Measurements from ENCODE around the gene TIMP3. TPM values are rescaled to one million over a fixed set of nuclear protein-coding genes. Genes with fewer than 3 reads are reported as not detected.
A peak's percentile ranks its signal among the peaks of the same experiment; 100 is the strongest.
"Not testable (repeated sequence)": the region's sequence is repeated elsewhere in the genome, so short reads cannot be mapped to it uniquely, and the experiment has no call there.

TIMP3 gene
- total and polyA plus RNA-seq, 2 experiments from 2014 or later: 85.9 to 91.3 TPM

DNA sequence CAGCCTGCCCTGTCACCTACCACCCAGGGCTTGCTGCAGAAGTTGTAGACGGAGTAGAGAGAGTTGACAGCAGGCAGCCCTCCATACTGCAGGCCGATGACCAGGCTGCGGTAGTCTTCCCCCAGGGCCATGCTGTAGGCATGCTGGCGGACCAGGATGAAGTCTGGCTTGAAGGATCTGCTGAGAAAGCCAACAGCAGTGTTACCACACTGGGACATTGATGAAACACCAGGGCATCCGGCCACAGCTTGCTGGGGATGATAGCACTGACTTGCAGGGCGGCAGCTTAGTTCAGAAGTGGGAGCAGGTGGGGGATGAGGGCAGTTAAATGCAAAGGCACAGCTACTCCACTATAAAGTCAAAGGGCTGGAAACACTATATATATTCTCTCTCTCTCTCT lies 67.4 kb downstream of the TIMP3 start:
- H3K4me3 ChIP-seq: no peak overlapping the region
- H3K4me1 ChIP-seq (ENCODE audit: low read depth): peaks cover under 1% of the 10 kb centered on the region
- H3K9me3 ChIP-seq (ENCODE audit: low read depth): no peaks in the 10 kb centered on the region
- no peak for DNase-seq (ENCODE audit: low read depth in 1 of 2, low spot score in 1 of 2)
- peak overlapping the region; percentile 0 for H3K27ac ChIP-seq
- no peaks in the 10 kb centered on the region for H3K27me3 ChIP-seq
- no peak for TF ChIP-seq CTCF (IDR thresholded peaks at IDR 0.05; ENCODE audit: low read depth, low read length)
- no peaks in the 10 kb centered on the region for H3K36me3 ChIP-seq

GRCh38 chr22:32870474-32870873 lies 69.0 kb downstream of the TIMP3 start:
- H3K27me3 ChIP-seq: no peaks in the 10 kb centered on the region
- H3K27ac ChIP-seq: no peak overlapping the region
- DNase-seq (ENCODE audit: low read depth in 1 of 2, low spot score in 1 of 2): no peak
- H3K9me3 ChIP-seq (ENCODE audit: low read depth): no peaks in the 10 kb centered on the region
- TF ChIP-seq CTCF (IDR thresholded peaks at IDR 0.05; ENCODE audit: low read depth, low read length): no peak
- peaks cover 8% of the 10 kb centered on the region for H3K4me1 ChIP-seq (ENCODE audit: low read depth)
- no peak overlapping the region for H3K4me3 ChIP-seq
- no peaks in the 10 kb centered on the region for H3K36me3 ChIP-seq

GRCh38 chr22:32873604-32874003 lies 72.1 kb downstream of the TIMP3 start:
- H3K27me3 ChIP-seq; DNase-seq (ENCODE audit: low read depth in 1 of 2, low spot score in 1 of 2): not testable (repeated sequence)

DNA sequence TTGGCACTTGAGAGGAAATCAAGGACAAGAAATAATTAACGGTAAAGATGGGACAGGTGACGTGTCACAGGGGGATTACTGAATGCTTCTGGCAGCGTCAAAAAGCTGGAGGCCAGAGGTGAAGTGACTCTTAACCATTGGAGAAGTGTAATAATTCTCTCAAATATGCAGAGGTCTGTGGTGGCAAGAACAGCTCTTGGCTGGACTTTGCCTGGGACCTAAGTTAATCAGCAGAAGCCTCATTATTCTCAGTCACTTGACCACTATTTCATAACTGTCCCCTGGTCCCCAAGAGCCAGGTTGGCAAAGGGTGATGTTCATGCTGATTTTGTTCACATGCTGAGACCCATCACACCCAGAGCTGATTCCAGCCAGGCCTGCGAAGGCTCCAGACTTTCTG lies 72.9 kb downstream of the TIMP3 start:
- Histone ChIP-seq H3K4me1 (ENCODE audit: low read depth) (peaks cover 18% of the 10 kb centered on the region), H3K4me3 (no peak overlapping the region), H3K36me3 (no peaks in the 10 kb centered on the region), H3K27ac (no peak overlapping the region), H3K27me3 (no peaks in the 10 kb centered on the region), H3K9me3 (ENCODE audit: low read depth) (no peaks in the 10 kb centered on the region)
- TF ChIP-seq CTCF (IDR thresholded peaks at IDR 0.05; ENCODE audit: low read depth, low read length): no peak
- DNase-seq (ENCODE audit: low read depth in 1 of 2, low spot score in 1 of 2): no peak

More at GRCh38 chr22:32873604-32874003, 72.1 kb downstream of the TIMP3 start:
- peaks cover 11% of the 10 kb centered on the region for H3K4me1 ChIP-seq (ENCODE audit: low read depth)
- not testable (repeated sequence) for H3K36me3 ChIP-seq; H3K9me3 ChIP-seq (ENCODE audit: low read depth); H3K27ac ChIP-seq; H3K4me3 ChIP-seq

DNA sequence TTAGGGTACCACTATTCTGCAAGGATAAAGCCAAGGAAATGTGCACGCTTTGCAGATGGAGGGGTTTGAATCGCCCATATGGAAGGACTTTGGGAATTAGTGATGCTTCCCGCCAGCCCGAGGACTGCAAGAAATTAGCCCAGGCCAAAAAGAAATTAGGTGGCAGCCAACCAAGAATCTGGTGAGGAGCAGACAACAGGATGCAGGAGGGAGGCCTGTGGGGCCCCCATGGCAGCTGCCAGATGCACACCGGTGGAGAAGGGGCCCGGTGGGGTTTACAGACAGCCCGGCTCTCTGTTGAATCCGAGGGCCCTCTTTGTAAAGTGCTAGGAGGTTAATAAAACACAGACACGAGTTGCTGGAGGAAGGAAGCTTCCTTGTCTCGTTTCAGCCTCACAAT lies 73.5 kb downstream of the TIMP3 start:
- TF ChIP-seq CTCF (IDR thresholded peaks at IDR 0.05; ENCODE audit: low read depth, low read length): no peak
- Histone ChIP-seq H3K36me3 (no peaks in the 10 kb centered on the region), H3K9me3 (ENCODE audit: low read depth) (no peaks in the 10 kb centered on the region), H3K4me1 (ENCODE audit: low read depth) (peaks cover 24% of the 10 kb centered on the region), H3K4me3 (no peak overlapping the region), H3K27me3 (no peaks in the 10 kb centered on the region), H3K27ac (no peak overlapping the region)
- no peak for DNase-seq (ENCODE audit: low read depth in 1 of 2, low spot score in 1 of 2)

DNA sequence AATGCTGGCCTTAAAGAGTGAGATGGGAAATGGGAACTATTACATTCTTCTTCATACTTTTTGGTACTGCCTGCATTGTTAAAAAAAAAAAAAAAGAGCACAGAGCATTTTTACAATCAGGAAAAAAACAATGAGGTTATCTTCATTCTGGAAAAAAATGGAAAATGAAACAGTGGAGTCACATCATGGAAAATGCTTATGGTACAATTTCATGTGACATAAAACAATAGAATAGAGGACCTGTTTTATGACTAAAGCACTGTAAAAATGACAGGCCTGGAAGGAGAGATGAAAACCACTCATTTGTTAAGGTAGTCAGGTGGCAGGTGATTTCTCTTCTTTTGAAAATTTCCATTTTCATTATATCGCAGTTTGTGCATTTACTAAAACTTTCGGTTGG lies 75.0 kb downstream of the TIMP3 start:
- DNase-seq (ENCODE audit: low read depth in 1 of 2, low spot score in 1 of 2): no peak
- no peak overlapping the region for H3K4me3 ChIP-seq
- peaks cover 35% of the 10 kb centered on the region for H3K4me1 ChIP-seq (ENCODE audit: low read depth)
- H3K27ac ChIP-seq: no peak overlapping the region
- H3K27me3 ChIP-seq: no peaks in the 10 kb centered on the region
- no peaks in the 10 kb centered on the region for H3K9me3 ChIP-seq (ENCODE audit: low read depth)
- no peaks in the 10 kb centered on the region for H3K36me3 ChIP-seq
- no peak for TF ChIP-seq CTCF (IDR thresholded peaks at IDR 0.05; ENCODE audit: low read depth, low read length)

Measured in cardiac muscle cell (in vitro differentiated cells and primary cell).